Endothelial cell of umbilical vein (primary cell): ENCODE data around the gene EIF2B1. TPM values are rescaled to one million over a fixed set of nuclear protein-coding genes. Genes with fewer than 3 reads are reported as not detected.

Experiments
- BruUV-seq: library from RNA; stranded (reverse); fragments of 400-500 nt; replicated peaks from 2 replicates; lab custom pipeline; 2021; lab: Mats Ljungman, UMichigan
- CTCF ChIA-PET: fragments of 300-600, 350-600 bp; sonication (Branson Sonifier 250); formaldehyde crosslinking; loops from one replicate; lab custom pipeline; 2021; ENCODE audit warnings: antibody characterized with exemption, inconsistent platforms; lab: Charles Lee
- POLR2A ChIA-PET: fragments of 300-600, 350-600 bp; sonication (Branson Sonifier 250); formaldehyde crosslinking; loops from one replicate; lab custom pipeline; 2021; ENCODE audit warnings: antibody characterized with exemption, inconsistent platforms; lab: Charles Lee
- DNase-seq: peaks from one replicate; pipeline ENCODE4 v3.0.0-alpha.2; 2011; ENCODE audit warnings: low read depth, low spot score
- FAIRE-seq: peaks from 2 replicates; lab custom pipeline; 2011; peaks lifted over from hg19 to GRCh38; lab: Jason Lieb, UNC
- H2AFZ ChIP-seq: 2 replicates; pipeline ENCODE4 v1.6.0; 2012; ENCODE audit warnings: low read depth, low read length, control low read depth, inconsistent platforms
- H3K27ac ChIP-seq: 2 replicates; pipeline ENCODE4 v1.5.1; 2011; ENCODE audit warnings: low read depth, mild to moderate bottlenecking, control low read depth, low read length, moderate library complexity; ENCODE audit not compliant: insufficient read depth
- H3K27me3 ChIP-seq, 2 experiments: 2 replicates each; pipeline versions ENCODE4 v1.6.0 to v1.6.1; 2011; ENCODE audit warnings: low read length in 2 of 2, mixed read lengths in 1 of 2; ENCODE audit not compliant: control insufficient read depth in 2 of 2, insufficient read depth in 2 of 2
- H3K36me3 ChIP-seq, 2 experiments: 2 replicates in 1 of 2; 3 replicates in 1 of 2; pipeline ENCODE4 v1.5.1; 2011; ENCODE audit warnings: low read length in 2 of 2, mild to moderate bottlenecking in 1 of 2, moderate library complexity in 1 of 2; ENCODE audit not compliant: control insufficient read depth in 2 of 2, insufficient read depth in 2 of 2; ENCODE audit errors: extremely low read depth in 1 of 2
- H3K4me1 ChIP-seq: 3 replicates; pipeline ENCODE4 v1.5.1; 2011; ENCODE audit warnings: mild to moderate bottlenecking, low read length; ENCODE audit not compliant: control insufficient read depth, insufficient read depth; ENCODE audit errors: extremely low read depth
- H3K4me2 ChIP-seq: 2 replicates; pipeline ENCODE4 v1.6.1; 2011; ENCODE audit warnings: low read length, control low read depth, mixed read lengths; ENCODE audit not compliant: insufficient read depth
- H3K4me3 ChIP-seq, 3 experiments: fragments of 200-600 bp in 1 of 3; sonication (generic), shearing (Covaris generic) in 1 of 3; replicated peaks in 1 of 3; 2 replicates each; pipeline ENCODE4 v1.5.1; 2011 to 2016; ENCODE audit warnings: control low read depth in 3 of 3, low read length in 3 of 3, mild to moderate bottlenecking in 2 of 3, inconsistent platforms in 1 of 3, low read depth in 1 of 3, moderate library complexity in 1 of 3; ENCODE audit not compliant: insufficient read depth in 1 of 3
- H3K79me2 ChIP-seq: 2 replicates; pipeline ENCODE4 v1.6.0; 2012; ENCODE audit warnings: low read length, inconsistent platforms; ENCODE audit not compliant: control insufficient read depth, insufficient read depth
- H3K9ac ChIP-seq: replicated peaks from 2 replicates; pipeline ENCODE3; 2011; ENCODE audit warnings: low read length, control low read depth; ENCODE audit not compliant: insufficient read depth; ENCODE audit errors: extremely low read depth
- H3K9me1 ChIP-seq: replicated peaks from 3 replicates; pipeline ENCODE4 v1.6.0; 2011; ENCODE audit warnings: mild to moderate bottlenecking, low read length; ENCODE audit not compliant: control insufficient read depth, insufficient read depth; ENCODE audit errors: extremely low read depth
- H3K9me3 ChIP-seq: replicated peaks from 2 replicates; pipeline ENCODE4 v1.5.1; 2012; ENCODE audit warnings: low read length, inconsistent platforms; ENCODE audit not compliant: control insufficient read depth, insufficient read depth
- H4K20me1 ChIP-seq: replicated peaks from 2 replicates; pipeline ENCODE3; 2011; ENCODE audit warnings: mild to moderate bottlenecking, low read length; ENCODE audit not compliant: control insufficient read depth, insufficient read depth; ENCODE audit errors: extremely low read depth
- EZH2 ChIP-seq: IDR thresholded peaks from 2 replicates; pipeline ENCODE4 v1.6.1; 2012; ENCODE audit warnings: borderline replicate concordance, low read depth, mild to moderate bottlenecking, moderate library complexity, low read length, inconsistent platforms; ENCODE audit not compliant: severe bottlenecking
- FOS ChIP-seq: IDR thresholded peaks from 2 replicates; pipeline ENCODE4 v1.6.1; 2011; ENCODE audit warnings: mild to moderate bottlenecking, low read length, moderate library complexity, borderline replicate concordance; ENCODE audit not compliant: insufficient read depth
- GATA2 ChIP-seq: IDR thresholded peaks from 2 replicates; pipeline ENCODE4 v1.7.0; 2011; ENCODE audit warnings: low read depth, mild to moderate bottlenecking, moderate library complexity, mixed read lengths, low read length; ENCODE audit not compliant: insufficient read length, insufficient read depth
- JUN ChIP-seq: IDR thresholded peaks from 2 replicates; pipeline ENCODE4 v1.6.1; 2011; ENCODE audit warnings: borderline replicate concordance, low read depth; ENCODE audit not compliant: insufficient read length, insufficient read depth
- MYC ChIP-seq: IDR thresholded peaks from one replicate; pipeline ENCODE4 v1.6.1; 2011; ENCODE audit warnings: mild to moderate bottlenecking, low read depth, low read length
- POLR2A ChIP-seq: IDR thresholded peaks from 2 replicates; pipeline ENCODE4 v1.6.1; 2012; ENCODE audit warnings: low read depth, mild to moderate bottlenecking, control low read depth, low read length
- POLR2AphosphoS5 ChIP-seq: IDR thresholded peaks from 2 replicates; pipeline ENCODE4 v1.6.1; 2012; ENCODE audit warnings: low read depth, mild to moderate bottlenecking, control low read depth, low read length, moderate library complexity; ENCODE audit not compliant: insufficient read depth
- dilution Hi-C: fragments of 300-500 bp; cut with MboI; formaldehyde crosslinking; loops from one replicate; pipeline ENCODE4 v1.15.0; 2019; ENCODE audit warnings: low sequenced_read_pairs; ENCODE audit not compliant: extremely low pct_ligation_motif_present
- intact Hi-C: fragments of 100-400 bp; cut with micrococcal nuclease; formaldehyde crosslinking; loops from one replicate; pipeline ENCODE4 v1.10.0; 2022
- polyA plus RNA-seq, 4 experiments: library from polyadenylated mRNA; depleted of rRNA in 3 of 4; stranded (reverse) in 3 of 4; unstranded in 1 of 4; fragments of >200 nt; gene quantifications; 2 replicates each; pipeline versions ENCODE4 v1.2.1 to v1.2.3, GENCODE V29; 2011 to 2012; ENCODE audit warnings: missing spikeins in 1 of 4
- total RNA-seq: library from RNA; stranded (reverse); gene quantifications from 2 replicates; pipeline ENCODE4 v1.2.3, GENCODE V29; 2021
- TF ChIP-seq, protein P1 (sequence below): IDR thresholded peaks from 2 replicates; pipeline ENCODE4 v1.6.1; 2011; ENCODE audit not compliant: insufficient read depth, insufficient read length
- TF ChIP-seq, protein P2 (sequence below), 2 donors: IDR thresholded peaks; 1 replicate in 1 of 2; 2 replicates in 1 of 2; pipeline ENCODE4 v1.5.1; 2011; ENCODE audit warnings: low read length in 2 of 2, mild to moderate bottlenecking in 2 of 2, moderate library complexity in 2 of 2, control low read depth in 1 of 2, inconsistent platforms in 1 of 2, low read depth in 1 of 2; ENCODE audit not compliant: insufficient read depth in 1 of 2; ENCODE audit errors: extremely low read depth in 1 of 2

Gene EIF2B1
- total and polyA plus RNA-seq, 2 donors (not counting 3 experiments of a cell fraction or from before 2014, with no cell fraction given) = 32.6 to 61.8 TPM

DNA sequence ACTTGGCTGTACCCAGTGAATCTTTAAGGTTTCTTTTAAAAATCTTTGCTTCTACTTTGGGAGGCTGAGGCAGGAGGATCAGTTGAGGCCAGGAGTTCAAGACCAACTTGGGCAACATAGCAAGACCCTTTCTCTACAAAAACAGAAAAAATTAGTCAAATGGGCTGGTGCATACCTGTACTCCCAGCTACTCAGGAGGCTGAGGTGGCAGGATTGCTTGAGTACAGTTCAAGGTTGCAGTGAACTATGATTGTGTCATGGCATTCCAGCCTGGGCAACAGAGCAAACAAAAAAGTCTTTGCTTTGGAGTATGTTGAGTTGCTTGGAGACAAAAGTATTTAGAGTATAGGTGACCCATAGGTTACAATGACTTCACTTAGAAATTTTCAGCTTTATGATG is 37.8 kb downstream of the EIF2B1 start:
- TF ChIP-seq MYC = no peak
- TF ChIP-seq EZH2 = no peak
- TF ChIP-seq GATA2 = no peak
- TF ChIP-seq, protein P1, sequence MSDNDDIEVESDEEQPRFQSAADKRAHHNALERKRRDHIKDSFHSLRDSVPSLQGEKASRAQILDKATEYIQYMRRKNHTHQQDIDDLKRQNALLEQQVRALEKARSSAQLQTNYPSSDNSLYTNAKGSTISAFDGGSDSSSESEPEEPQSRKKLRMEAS = no peak
- no peak for TF ChIP-seq JUN
- no peak for TF ChIP-seq FOS
- no peak for TF ChIP-seq POLR2AphosphoS5
- TF ChIP-seq POLR2A = no peak
- TF ChIP-seq, protein P2, sequence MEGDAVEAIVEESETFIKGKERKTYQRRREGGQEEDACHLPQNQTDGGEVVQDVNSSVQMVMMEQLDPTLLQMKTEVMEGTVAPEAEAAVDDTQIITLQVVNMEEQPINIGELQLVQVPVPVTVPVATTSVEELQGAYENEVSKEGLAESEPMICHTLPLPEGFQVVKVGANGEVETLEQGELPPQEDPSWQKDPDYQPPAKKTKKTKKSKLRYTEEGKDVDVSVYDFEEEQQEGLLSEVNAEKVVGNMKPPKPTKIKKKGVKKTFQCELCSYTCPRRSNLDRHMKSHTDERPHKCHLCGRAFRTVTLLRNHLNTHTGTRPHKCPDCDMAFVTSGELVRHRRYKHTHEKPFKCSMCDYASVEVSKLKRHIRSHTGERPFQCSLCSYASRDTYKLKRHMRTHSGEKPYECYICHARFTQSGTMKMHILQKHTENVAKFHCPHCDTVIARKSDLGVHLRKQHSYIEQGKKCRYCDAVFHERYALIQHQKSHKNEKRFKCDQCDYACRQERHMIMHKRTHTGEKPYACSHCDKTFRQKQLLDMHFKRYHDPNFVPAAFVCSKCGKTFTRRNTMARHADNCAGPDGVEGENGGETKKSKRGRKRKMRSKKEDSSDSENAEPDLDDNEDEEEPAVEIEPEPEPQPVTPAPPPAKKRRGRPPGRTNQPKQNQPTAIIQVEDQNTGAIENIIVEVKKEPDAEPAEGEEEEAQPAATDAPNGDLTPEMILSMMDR (IDR thresholded peaks at IDR 0.05; ENCODE audit: extremely low read depth in 1 of 2, insufficient read depth in 1 of 2, low read depth in 1 of 2, low read length in 2 of 2) = no peak
- H3K27ac ChIP-seq = no peak overlapping the region
- peaks cover 47% of the 10 kb centered on the region for H3K79me2 ChIP-seq
- H3K4me3 ChIP-seq = no peak overlapping the region
- H3K4me2 ChIP-seq = no peak overlapping the region
- peaks cover 13 to 14% of the 10 kb centered on the region in 2 experiments for H3K36me3 ChIP-seq
- intact Hi-C loops = no loop called here
- peaks cover 3% of the 10 kb centered on the region for H4K20me1 ChIP-seq
- H2AFZ ChIP-seq = no peak overlapping the region
- CTCF ChIA-PET = no interaction called here
- FAIRE-seq (no peak), DNase-seq (no peak)
- H3K4me1 ChIP-seq = peaks cover 15% of the 10 kb centered on the region
- no TSS peak for BruUV-seq
- dilution Hi-C loops = no loop called here
- H3K9me3 ChIP-seq = no peaks in the 10 kb centered on the region
- H3K9ac ChIP-seq = no peak overlapping the region
- POLR2A ChIA-PET = no interaction called here
- no peaks in the 10 kb centered on the region for H3K27me3 ChIP-seq
- H3K9me1 ChIP-seq = no peaks in the 10 kb centered on the region
